ENCODE results near the gene BEGAIN.

Gene BEGAIN

GRCh38 chr14:100554696-100555320 lies 32.4 kb downstream of the BEGAIN start:
- DNase-seq (ENCODE audit: low read depth in 1 of 2, low spot score in 1 of 2) = no peak

GRCh38 chr14:100554082-100554677 lies 33.0 kb downstream of the BEGAIN start:
- DNase-seq (ENCODE audit: low read depth in 1 of 2, low spot score in 1 of 2) = no peak

- DNase-seq (ENCODE audit: low read depth in 1 of 2, low spot score in 1 of 2) = no peak
These were observed 33.7 kb downstream of the BEGAIN start for GRCh38 chr14:100553471-100553870.

- DNase-seq (ENCODE audit: low read depth in 1 of 2, low spot score in 1 of 2) = no peak
These were observed 34.6 kb downstream of the BEGAIN start for GRCh38 chr14:100552524-100553125.

GRCh38 chr14:100551056-100551455 lies 36.2 kb downstream of the BEGAIN start:
- no peak for DNase-seq (ENCODE audit: low read depth in 1 of 2, low spot score in 1 of 2)

DNA sequence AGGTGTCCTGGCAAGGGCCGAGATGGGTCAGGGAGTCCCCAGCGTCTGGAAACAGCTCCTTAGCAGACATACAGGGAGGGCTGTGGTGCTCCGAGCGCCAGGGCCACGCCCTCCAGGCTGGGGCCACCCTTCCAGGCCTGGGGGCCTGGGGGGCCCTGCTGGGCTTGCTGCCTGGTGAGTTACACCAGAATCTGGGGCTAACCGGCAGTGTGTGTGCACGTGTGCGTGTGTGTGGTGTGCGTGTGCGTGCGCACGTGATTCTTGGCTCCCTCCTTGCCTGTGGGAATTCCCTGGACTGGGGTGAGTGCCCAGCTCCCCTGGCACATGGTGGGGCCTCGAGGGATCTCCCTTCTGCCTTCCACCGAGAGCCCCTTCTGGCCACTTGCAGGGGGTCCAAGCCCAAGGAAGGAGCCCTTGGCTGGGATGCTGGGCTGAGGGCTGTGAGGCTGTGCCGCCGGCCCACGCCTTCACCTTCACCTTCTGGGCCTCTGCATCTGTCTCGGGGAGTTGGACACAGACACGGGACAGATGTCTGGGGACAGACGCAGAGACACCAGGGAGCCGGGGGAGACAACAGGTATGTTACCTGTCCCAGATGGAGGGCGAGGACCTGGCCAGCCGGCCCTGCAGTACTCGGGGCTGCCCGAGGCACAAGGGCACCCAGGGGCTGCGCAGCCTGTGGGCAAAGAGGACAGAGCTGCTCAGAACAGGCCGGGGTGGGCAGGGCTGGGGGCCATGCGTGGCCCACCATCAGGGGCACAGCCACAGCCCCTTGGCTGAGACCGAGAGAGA lies 37.2 kb downstream of the BEGAIN start:
- DNase-seq (ENCODE audit: low read depth in 1 of 2, low spot score in 1 of 2) = no peak

DNA sequence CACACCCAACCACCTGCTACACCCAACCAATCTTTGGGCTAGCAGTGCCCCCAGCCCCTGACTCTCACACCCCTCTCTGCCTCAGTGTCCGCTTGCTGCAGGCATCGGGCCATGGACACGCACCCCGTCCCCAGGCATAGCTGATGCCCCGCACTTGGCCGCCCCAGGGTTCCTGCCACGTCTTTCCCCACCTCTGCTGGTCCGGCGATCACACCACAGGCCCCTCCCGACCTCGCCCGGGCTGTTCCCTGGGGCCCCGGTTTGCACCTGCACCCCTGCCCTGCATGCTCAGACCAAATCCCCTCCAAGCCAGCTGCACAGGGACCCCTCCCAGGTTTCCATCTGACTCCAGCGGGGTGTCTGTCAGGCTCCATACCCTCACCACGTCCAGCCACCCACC lies 38.3 kb downstream of the BEGAIN start:
- DNase-seq (ENCODE audit: low read depth in 1 of 2, low spot score in 1 of 2) = no peak

DNA sequence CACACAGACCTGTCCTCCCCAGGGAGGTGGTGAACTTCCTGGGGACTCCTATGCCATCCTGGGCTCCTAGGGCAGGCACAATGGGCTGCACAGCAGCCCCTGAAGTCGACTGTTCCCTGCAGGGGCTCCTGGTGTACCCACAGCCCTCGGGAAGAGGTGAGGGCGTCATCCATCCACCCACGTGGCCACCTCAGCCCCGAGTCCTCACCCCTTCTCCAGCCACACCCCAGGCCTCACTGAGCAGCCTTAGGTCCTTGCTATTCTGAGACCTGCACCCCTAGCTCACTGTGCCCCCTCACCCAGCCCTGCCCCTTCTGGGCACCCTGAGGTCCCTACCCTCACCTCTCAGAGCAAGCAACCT lies 38.9 kb downstream of the BEGAIN start:
- DNase-seq (ENCODE audit: low read depth in 1 of 2, low spot score in 1 of 2) = no peak

DNA sequence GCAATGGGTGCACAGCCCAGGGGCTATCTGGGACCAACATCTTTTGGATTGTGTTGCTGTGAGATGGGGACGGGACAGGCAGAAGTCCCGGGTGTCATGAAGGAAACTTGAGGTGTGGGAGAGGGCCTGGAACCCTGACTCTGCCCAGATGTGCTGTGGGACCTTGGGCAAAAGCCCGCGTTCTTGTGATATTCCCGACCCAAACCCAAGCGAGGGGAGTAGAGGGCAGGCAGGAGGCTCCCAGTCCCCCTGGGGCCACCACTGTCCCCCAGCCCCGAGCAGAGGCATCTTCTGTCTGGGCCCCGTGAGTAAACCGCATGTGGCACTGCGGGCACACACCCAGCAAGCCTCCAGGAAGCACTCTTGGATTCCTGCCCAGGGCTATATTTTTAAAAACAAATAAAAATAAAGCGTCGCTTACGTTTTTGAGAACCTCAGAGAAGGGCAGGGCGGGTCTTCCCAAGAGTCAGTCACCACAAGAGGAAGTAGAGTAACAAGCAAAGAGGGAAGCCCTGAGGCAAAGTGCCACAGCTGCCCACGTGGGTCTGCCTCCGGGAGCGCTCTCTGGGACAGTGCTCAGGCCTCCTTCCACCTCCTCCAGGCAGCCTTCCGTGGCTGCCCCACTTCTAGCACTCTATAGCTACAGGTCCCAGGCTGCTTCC lies 39.5 kb downstream of the BEGAIN start:
- DNase-seq (ENCODE audit: low read depth in 1 of 2, low spot score in 1 of 2) = no peak

DNA sequence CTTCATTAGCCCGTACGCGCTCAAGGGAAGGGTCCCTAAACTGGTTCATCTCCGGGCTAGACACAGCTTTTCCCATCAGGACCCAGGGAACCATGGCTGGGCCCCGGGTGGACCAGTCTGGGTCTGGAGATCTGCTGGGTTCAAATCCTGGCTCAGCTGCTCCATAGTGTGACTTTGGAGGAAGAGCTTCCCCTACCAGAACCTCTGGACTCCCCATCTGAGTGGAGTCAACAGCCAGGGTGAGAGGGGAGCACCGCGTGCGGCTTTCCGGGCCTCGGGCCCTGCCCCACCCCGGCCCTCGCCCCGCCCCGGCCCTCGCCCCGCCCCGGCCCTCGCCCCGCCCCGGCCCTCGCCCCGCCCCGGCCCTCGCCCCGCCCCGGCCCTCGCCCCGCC lies 41.2 kb downstream of the BEGAIN start:
- DNase-seq (ENCODE audit: low read depth in 1 of 2, low spot score in 1 of 2) = peak in 1 of 2 donors; percentile 25

DNA sequence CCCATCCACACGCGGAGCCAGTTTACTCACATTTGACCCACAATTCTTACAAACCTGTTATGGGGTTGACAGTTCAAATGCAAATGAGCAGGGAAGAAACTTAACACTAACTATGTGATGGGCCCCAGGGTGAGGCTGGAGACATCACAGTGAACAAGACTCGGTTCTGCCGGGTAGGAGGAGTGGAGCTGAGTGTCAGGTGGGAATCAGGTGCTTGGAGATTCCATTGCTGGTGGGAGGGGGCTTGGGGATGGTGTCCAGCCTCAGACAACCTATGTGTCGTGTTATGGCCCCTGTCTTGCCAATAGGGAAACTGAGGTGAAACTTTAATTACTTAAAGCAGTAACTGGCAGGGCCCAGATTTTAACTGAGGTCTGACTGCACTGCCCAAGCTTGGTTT lies 41.9 kb downstream of the BEGAIN start:
- DNase-seq (ENCODE audit: low read depth in 1 of 2, low spot score in 1 of 2) = no peak

DNA sequence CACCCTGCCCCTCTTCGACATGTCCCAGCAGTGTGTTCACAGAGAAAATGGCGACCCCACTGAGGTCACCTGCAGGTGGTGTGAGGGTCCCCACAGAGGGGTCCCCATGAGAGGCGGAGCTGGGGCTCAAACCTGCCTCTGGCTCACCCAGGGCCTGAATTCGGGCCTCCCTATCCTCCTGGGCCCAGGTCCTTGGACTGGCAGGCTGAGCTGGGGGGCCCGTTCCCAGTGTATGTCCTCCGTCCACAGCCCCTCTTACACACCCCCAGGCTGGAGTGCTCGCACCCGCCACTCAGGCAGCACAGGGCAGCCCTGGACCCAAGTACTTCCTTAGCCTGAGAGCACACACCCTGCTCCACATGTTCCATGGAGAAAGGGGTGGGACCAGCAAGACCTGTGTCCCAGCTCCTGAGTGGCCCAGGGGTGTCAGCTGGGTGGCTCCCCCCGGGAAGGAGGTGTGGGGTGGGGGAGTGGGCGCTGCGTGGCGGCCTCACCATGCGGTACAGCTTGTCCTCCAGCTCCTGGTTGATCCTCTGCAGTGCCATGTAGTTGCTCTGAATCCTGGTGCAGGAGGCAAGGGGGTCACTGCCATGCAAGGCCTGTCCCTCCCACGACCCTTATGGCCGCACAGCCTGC lies 42.6 kb downstream of the BEGAIN start:
- DNase-seq (ENCODE audit: low read depth in 1 of 2, low spot score in 1 of 2) = no peak

GRCh38 chr14:100543471-100544455 lies 43.5 kb downstream of the BEGAIN start:
- no peak for DNase-seq (ENCODE audit: low read depth in 1 of 2, low spot score in 1 of 2)

- DNase-seq (ENCODE audit: low read depth in 1 of 2, low spot score in 1 of 2) = no peak
These were observed 44.5 kb downstream of the BEGAIN start for GRCh38 chr14:100542619-100543205.

DNA sequence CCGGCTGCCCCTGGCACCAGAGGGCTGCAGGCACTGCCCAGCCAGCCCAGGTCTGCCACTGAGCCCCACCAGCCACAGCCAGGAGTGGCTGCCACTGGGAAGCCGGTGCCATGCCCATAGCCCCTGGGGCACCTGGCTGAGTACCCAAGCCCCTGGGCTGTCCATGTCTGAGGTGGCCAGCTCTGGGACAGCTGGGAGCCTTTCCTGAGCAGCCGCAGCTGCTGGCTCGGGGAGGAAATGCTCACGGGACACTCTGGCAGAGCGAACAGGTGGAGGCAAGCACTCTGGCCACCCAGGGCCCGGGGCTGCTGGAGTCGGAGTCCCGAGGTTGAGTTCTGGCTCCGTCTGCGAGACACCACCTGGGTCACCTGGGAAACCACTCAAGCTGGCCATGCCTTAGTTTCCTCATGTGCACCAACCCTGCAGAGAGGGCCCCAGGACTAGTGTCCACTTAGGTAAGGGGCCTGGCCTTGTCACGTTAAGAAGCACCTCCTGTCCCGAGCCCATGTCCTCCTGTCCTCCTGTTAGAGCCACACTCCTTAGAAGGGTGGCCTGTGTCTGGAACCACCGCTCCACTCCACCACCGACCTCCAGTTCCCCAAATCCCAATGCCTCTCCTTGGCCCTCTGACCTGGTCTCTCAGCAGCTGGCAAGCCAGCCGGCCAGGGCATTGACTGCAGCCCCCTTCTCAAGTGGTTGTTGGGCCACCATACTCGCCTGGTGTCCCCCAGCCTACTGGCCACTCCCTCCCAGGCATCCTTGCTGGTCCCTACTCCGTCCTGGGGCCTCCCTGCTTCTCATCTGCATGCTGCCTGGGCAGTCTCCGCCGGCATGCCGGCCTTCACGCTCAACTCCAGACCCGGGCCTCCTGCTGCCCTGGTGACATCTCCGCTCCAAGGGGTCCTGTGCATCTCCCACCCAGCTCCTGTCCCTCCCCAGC lies 45.3 kb downstream of the BEGAIN start:
- no peak for DNase-seq (ENCODE audit: low read depth in 1 of 2, low spot score in 1 of 2)

DNA sequence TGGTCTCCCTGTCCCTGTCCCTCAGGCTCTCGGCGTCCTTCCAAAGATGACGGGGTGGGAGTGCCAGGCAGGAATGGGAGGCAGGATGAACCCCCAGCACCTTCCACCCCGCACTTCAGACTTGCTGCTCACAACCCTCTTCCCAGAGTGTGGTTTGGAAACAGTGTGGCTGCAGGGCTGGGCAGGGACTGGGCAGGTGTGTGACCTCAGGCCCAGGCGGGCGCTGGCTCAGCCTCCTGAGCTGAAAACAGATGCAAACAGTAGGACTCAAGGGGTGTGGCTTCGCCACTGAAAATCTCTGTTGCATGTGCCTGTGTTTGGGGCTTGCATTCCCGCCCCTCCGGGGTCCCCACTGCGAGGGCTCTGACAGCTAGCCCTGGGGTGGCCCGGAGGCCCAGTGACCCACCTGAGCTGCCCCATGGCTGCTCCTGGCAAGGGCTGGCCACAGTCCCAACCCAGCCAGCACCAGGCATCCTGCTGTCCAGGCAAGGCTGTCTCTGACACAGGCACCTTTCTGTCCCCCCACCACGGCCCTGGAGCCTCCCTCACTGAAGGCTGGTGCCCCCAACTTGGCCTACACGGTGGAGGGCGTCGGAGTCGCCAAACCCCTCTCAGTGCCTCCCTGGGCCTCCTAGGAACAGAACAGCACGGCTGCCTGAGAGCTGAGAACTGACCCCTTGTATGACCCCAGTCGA lies 46.1 kb downstream of the BEGAIN start:
- no peak for DNase-seq (ENCODE audit: low read depth in 1 of 2, low spot score in 1 of 2)

- DNase-seq (ENCODE audit: low read depth in 1 of 2, low spot score in 1 of 2) = no peak
These were observed 46.9 kb downstream of the BEGAIN start for GRCh38 chr14:100540141-100540925.

Measured in stimulated activated CD4-positive, alpha-beta T cell treated with anti-CD3 and anti-CD28 coated beads, Interleukin-15, amount 100 ng/mL, for 1 hour (primary cell).